ENCODE results near the gene BABAM2.
"Not testable (repeated sequence)": the region's sequence is repeated elsewhere in the genome, so short reads cannot be mapped to it uniquely, and the experiment has no call there.

The BABAM2 gene

DNA sequence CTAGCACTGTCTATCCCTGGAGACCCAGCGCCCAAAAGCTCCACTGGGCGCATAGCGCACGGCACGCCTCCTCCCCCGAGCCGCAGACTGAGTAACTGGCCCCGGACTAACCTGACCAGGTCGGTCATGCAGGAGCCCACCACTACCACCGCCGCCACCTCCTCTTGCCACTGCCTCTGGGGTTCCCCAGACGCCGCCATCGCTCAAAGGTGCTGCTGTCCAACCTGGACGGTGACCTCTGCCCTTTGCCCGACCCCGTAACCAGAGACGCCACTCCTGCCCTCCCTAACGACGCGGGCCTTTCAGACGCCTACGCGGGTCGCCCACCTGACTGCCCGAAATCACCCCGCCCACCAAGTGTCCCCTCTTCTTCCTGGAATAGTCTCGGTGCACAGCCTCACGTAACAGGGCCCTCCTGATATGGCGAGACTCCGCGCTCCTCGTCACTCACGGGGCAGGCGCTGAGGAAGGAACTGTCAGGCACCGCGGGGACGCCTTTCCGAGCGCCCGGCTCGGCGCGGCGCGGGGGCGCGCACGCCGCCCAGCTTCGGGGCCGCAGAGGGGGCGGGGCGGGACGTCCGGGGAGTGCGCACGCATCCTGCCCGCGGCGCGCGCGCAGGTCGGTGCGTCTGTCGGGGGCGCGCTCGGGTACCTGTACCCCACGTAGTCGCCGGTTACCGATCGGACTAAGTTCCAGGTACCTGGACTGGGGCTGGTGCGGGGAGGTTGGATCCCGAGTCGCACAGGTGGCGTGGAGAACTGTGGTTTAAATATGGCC lies at the start of gene BABAM2, which contains the start of gene RBKS:
Gene BABAM2 (plus strand): TSS at position 584 of the 778 bp plus-strand sequence. CDS start 3,828 bp downstream, outside the sequence.
Gene RBKS (minus strand): TSS at position 242 of the 778 bp plus-strand sequence. CDS start 42 bp downstream, at position 200.
- peak; percentile 92 for DNase-seq

DNA sequence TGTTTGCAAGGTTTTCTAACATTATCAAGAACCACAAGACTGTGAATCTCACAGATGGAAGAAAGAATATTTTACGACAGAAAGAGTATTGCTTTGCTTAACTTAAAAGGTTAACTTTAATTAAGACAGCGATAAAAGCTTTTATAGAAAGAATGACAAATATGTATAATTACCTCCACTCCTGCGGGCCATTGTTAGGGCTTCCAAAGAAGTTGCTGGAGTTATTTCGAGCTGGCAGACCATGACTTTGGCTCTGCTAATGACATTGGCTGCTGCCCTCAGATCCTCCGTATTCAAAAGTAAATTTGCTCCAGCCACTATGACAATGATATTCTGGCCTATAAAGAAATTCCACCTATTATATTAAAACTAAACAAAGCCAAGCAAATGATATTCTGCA lies 47.6 kb upstream of the BABAM2 start:
- DNase-seq: no peak

DNA sequence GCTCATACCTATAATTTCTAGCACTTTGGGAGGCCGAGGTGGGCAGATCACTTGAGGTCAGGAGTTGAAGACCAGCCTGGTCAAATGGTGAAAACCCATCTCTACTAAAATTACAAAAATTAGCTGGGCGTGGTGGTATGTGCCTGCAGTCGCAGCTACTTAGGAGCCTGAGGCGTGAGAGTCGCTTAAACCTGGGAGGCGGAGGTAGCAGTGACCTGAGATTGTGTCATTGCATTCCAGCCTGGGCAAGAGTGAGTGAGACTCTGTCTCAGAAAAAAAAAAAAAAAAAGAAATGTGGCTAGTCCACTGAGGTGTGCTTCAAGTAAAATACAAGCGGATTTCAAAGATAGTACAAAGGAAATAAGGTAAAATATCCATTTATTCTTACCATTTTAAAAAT lies 46.5 kb upstream of the BABAM2 start:
- no peak for DNase-seq

DNA sequence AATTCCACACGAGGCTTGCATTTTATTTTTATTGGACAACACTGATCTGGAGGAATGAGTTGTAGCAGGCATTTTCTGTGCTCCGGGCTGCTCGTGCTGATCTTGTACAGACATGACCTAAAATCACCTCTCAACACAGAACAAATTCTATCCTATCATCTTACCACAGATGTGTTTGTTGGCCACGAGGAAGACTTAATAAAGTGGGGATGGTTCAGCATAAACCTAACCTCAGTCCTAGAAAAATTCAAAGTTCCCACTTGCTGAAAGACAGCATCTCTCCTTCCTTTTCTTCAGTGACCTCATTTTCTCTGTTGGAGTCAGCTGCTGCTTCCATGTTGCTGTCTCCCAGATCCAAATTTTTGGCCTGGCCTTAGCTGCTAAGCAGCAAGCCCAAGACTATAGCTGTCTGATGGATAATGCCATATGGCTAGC lies 45.7 kb upstream of the BABAM2 start:
- DNase-seq: no peak

DNA sequence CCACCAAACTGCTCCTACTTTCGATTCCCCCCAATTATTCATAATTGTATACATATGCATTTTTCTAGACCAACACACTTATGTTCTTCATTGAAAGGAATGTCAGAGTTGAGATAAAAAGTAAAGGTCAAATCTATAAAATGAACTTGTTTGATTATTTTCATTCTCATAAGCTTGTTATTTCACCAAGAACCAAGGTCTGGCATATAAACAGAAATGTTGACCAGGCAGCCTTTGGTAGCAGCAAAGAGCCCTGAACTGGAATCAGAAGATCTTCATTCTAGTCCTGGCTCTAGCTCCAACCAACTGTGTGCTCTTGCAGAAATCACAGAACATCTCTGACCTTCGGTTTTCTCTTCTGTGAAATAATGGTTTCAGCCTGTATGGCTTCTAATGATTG lies 43.2 kb upstream of the BABAM2 start:
- DNase-seq: no peak

DNA sequence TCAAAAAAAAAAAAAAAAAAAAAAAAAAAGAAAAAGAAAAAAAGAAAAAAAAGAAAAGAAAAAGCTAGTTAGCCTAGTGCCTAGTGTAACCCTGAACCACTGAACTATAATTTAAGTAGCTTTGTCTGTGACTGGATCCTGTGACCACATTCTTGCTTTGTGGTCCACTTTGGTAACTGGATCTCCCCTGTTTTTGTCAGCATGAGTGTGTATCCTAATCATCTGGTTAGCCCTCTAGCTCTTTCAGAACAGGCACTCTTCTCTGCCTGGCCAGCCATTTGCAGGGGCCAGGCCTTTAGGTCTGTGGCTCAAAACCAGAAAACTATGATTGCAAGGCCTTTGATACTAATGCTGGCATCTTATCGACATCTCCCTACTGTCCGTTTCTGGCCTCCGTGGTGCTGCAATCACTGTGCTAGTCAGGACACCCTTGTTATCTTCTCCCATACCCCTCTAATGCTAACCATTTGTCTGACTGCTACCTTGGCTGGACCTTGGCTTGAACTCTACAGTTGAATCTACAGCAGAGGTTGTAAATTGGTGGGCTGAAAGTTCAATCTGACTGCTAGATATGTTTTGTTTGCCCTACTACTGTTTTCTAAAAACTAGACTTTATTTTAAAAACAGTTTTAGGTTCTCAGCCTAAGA lies 40.8 kb upstream of the BABAM2 start:
- DNase-seq: no peak

DNA sequence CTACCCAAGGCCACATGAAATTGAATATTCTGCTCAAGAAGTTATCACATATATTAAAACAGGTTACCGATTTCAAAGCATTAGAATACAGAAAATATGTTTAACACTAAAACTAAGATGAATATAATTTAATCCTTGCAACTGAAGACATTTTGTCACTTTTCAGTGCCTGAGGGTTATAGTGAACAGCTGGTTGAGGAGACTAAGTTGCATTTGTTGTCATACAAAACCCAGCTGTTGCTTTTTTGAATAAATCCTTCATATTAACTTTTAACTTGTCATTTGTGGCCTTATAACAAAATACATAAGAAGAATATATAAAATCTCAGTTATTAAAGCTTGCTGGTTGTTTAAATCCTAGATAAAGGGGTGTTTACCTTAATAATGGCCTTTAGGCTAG lies 37.8 kb upstream of the BABAM2 start:
- no peak for DNase-seq

DNA sequence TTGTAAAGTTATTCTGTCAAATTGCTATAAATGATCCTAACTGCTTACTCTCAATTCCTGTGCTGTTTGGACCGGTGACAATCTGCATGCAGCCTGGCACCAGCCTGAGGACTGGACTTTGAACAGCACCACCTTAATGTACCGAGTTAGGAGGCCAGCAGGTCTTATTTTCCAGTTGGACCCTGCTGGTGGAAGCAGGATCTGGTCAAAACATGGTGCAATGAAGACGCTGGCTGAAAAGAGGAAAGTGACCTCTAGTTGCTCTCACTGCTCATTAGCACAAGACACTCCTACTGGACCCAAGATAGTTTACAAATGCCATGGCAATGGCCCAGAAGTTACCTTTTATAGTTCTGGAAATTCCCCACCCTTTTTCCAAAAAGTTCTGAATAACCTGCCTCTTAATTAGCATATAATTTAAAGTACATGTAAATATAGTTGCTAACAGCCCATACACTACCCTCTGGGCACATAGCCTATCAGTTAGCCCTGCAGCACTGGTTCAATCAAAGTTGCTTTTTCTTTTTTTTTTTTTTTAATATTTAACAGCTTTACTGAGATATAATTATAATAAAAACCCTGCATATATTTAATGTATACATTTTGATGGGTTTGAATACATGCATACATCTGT lies 36.2 kb upstream of the BABAM2 start:
- DNase-seq: no peak

DNA sequence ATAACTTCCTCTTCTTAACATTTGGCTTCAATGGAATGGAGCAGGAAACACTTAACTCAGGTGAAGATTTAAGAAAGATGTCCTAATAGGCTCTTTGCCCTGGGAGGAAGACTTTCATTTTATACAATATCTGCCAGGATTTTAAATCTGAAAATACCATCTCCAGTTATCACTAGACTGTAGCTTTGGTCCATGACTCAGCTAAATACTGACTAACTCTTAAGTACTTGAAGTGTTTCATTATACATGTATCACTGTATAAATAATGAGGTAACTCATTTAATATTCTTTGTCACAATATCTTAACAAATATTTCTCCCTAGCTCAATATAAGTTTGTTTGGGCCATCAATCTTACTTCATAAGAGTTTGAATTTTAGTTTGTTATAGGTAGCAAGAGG lies 35.1 kb upstream of the BABAM2 start:
- DNase-seq: no peak

DNA sequence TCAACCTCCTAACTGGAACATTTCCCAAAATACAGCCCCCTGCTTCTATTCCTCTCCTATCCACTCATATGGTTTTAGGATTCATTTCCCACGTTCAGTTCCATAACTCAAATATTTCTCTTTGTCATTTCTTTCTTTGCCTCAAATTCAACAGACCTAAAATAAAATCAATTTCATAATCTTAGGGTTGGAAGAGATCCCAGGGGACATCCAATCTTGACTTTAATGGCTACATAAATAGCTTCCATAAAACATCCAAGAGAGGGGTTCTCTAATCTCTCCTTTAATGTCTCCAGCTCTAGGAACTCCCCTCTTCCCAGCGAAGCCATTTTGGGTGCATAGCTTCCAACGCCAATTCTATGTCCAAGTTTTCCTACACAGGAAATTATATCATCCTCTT lies 34.1 kb upstream of the BABAM2 start:
- no peak for DNase-seq

DNA sequence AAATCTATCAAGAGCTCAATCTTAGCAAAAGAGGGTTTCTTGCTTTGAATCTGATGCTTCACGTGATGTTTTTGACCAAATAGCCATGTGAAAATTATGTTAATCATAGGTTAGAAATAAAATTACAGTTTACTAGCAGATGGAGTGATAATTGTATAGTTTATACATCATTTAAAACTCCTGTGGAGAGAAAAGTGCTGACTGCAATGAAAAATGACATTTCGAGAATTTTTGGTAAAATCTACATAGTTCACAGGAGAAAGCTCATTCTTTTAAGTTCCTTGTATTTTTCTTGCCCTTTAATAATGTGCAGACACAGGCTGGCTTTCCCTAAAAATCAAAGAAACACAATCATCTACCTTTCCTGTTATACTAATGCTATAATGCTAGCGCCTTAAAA lies 33.6 kb upstream of the BABAM2 start:
- DNase-seq: no peak

DNA sequence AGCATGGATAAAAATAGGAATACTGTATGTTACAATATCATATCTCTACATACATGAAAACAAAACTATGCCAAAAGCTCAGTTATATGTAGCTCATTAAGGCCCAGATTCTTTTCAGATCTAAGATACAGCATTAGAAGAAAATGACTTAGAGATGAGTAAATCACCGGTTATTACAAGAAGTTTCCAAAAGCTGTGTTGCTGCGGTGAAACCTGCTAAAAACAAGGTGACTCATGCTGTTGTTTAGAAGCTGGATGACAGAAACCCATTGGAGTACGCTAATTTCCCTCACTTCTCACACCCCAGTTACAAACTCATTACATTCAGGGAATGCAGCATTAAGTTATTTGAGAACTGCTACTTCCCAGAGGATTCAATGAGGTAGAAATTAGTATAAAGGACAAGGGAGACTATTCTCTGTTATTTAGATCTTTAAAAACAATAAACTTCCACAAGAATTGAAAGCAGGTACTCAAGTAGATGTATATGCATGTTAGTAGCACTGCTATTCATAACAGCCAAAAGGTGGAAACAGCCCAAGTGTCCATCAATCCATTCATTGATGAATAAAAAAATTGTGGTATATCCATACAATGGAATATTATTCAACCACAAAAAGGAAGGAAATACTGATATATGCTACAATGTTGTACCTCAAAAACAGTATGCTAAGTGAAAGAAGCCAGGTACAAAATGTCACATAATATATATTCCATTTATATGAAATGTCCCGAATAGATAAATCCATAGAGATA lies 32.9 kb upstream of the BABAM2 start:
- DNase-seq: no peak

DNA sequence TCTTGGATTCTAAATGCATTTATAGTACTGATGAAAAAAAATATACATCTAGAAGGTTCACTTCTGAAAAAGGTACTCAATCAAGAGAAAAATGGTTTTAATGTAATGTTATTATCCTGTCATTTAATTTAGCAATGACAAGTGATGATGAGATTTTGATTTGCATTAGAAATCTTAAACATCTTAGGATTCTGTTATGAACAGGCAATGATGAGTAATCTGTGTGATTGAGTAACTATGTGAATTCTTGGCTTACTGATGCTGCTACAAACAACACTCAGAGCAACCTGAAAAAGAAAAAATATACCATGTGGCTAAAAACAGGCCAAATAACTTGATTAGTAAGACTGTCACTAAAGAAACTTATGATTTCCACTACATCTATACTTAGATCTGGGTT lies 30.4 kb upstream of the BABAM2 start:
- no peak for DNase-seq

DNA sequence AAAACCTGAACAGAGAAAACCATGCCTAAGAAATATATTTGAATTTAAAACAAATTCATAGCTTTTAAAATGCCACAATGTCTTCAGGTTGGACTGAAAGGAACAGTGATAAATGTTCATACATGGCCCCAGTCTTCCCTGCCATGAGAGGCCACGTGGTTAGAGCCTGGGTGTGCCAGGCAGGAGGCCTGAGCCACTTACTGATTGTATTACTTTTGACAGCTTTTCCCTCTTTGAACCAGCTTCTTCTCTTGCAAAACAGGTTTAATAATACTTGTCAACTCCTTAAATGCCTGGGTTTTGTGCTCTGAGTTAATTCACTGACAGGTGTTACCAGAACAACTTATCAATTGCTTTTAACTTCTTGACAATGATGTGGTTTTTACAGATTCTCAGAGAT lies 27.4 kb upstream of the BABAM2 start:
- DNase-seq: no peak

DNA sequence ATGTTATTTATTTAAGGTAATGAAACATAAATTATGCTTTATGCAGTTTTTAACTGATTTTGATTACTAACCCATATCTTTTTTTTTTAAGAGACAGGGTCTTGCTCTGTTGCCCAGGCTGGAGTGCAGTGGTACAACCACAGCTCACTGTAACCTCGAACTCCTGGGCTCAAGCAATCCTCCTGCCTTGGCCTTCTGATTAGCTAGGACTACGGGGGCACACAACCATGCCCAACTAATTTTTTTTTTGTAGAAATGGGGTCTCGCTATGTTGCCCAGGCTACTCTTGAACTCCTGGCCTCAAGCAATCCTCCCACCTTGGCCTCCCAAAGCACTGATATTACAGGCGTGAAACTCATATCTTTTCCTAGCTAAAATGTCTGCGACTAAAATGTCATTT lies 26.6 kb upstream of the BABAM2 start:
- not testable (repeated sequence) for DNase-seq

DNA sequence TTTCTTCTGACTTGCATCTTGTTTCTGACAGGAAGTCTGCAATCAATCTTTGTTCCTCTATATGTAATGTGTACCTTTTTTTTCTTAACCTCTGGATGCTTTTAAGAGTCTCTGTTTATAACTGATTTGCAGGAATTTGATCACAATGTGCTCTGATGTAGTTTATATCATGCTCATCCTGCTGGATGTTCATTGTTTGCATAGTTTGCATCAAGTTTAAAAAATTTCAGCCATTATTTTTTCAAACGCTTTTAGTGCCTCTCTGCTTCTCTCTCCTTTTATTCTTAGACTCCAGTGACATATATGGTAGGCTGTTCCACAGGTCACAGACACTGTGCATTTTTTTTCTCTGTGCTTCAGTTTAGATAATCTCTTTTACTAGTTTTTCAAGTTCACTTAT lies 24.3 kb upstream of the BABAM2 start:
- DNase-seq: no peak

DNA sequence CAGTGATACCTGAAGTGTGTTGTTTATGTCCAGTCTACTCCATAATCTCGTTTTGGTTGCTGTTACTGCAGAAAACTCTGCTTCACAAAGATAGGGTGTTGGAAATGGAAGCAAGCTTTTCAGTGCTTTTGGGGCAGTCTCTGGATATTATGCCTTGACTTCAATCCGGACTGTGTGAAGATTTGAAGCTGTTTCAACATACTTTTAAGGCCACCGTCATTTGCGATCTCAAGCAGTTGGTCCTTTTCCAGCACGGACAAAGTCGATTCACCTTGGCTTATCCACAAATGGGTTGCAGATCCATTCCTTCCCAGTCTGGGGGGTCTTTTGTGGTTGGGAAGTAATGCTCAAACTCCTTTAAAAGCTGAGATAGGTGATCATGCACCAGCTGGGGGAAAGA lies 20.8 kb upstream of the BABAM2 start:
- DNase-seq: no peak

DNA sequence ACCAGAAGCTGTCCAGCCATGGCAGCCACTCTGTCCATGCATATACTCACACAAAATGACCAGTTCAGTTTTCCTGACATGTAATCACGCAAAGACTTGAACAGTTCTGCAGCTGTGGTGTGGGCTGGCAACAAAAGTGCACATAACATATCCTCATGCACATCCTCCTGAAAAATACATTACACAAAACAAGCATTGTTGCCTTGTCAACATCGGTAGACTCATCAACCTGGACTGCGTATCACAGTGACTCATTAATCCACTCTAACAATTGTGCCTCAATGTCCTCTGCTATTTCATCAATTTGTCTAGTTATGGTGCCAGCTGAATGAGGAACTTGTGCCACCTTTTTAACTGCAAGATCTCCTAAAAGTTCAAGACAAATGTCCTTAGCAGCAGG lies 19.8 kb upstream of the BABAM2 start:
- no peak for DNase-seq

DNA sequence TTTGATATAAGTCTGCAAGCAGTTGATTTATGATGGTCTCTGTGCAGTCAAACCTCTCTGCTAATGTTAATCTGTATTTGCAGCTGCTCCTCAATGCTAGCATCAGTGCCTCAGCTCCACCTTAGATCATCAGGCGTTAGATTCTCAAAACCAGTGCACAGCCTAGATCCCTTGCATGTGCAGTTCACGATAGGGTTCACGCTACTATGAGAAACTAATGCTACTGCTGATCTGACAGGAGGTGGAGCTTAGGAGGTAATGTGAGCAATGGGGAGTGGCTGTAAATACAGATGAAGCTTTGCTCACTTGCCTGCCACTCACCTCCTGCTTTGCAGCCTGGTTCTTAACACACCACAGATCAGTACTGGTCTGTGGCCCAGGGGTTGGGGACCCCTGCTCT lies 18.7 kb upstream of the BABAM2 start:
- no peak for DNase-seq

DNA sequence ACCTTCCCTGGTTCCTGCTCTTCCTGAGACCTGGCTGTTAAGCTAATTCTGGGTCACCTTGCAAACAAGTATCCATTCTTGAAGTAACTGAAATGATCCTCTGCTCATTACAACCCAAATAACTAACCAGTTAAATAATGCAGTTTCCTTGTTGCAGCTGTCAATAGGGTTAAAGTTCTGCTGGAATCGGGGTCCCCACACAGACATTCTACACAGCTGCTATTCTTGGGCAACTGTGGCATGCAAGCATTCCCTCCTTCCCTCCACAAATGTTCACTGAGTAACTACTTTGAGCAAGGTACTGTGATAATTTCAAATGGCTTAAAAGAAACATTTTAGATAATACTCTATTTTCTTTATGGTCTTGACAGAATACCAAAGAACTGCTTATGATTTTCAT lies 17.4 kb upstream of the BABAM2 start:
- no peak for DNase-seq

DNA sequence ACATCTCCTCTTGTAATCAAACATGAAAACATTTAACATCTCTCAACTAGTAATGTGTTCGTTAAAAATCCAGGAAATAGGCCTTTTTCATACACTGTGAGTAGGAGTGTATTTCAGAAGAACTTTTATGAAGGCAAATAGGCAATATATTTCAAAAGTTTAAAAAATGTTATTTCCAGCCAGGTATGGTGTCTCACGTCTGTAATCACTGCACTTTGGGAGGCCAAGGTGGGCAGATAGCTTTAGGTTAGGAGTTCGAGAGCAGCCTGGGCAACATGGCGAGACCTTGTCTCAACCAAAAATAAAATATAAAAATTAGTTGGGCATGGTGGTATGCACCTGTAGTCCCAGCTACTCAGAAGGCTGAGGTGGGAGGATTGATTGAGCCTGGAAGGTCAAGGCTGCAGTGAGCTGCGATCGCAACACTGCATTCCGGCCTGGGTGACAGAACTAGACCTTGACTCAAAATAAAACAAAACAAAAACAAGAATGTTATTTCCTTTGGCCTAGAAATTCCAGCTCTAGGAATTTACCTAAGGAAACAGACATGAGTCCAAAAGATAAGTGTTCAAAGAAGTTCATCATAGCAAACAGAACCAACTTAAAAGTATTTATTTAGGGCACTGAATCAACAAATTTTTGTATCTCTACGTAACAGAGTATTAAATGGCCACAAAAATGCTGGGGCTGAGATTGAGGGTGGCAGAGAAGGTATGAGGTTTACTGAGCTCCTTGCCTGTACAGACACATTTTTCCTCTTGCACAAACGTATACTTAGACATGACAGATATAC lies 15.2 kb upstream of the BABAM2 start:
- no peak for DNase-seq

DNA sequence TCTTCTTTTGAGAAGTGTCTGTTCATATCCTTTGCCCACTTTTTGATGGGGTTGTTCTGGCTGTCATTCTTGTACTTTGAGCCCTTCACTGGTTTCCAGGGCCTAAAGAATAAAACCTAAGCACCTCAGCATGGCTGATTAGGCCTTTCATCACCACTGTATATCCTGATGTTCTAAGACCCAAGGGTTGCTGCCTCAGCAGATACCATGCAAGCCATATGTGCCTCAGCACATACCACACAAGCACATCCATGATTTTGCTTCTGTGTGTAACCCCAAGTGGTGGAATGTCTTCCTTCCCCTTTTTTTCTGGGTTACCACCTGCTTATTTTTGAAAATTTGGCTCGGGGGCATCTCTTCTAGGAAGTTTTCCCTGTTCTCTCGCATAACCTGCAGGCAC lies 11.7 kb upstream of the BABAM2 start:
- DNase-seq: no peak
